ENCODE measurements around the gene CDKAL1.

DNA sequence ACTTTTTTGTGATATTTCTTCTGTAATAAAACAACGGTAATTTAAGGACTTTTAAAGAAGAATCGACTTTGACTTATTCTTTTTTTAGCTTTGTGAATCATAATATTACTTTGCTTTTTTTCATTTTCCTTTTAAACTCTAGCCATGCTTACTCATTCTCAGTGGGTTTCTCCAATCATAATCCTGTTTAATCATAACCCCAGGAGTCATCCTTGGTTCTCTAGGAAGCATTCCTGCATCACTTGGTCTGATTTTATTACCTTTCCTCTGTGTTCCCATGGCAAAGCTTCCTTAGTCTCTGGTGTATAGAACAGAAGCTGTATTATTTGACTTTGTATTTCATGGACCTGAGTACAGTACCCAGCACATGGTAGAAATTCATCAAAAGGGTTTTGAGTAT is 223.5 kb downstream of the CDKAL1 start:
- TF ChIP-seq POLR2AphosphoS5 (IDR thresholded peaks at IDR 0.05), result no peak
- TF ChIP-seq, protein P1, sequence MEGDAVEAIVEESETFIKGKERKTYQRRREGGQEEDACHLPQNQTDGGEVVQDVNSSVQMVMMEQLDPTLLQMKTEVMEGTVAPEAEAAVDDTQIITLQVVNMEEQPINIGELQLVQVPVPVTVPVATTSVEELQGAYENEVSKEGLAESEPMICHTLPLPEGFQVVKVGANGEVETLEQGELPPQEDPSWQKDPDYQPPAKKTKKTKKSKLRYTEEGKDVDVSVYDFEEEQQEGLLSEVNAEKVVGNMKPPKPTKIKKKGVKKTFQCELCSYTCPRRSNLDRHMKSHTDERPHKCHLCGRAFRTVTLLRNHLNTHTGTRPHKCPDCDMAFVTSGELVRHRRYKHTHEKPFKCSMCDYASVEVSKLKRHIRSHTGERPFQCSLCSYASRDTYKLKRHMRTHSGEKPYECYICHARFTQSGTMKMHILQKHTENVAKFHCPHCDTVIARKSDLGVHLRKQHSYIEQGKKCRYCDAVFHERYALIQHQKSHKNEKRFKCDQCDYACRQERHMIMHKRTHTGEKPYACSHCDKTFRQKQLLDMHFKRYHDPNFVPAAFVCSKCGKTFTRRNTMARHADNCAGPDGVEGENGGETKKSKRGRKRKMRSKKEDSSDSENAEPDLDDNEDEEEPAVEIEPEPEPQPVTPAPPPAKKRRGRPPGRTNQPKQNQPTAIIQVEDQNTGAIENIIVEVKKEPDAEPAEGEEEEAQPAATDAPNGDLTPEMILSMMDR (IDR thresholded peaks at IDR 0.05), result no peak
- no peak for TF ChIP-seq POLR2A (IDR thresholded peaks at IDR 0.05; ENCODE audit: low read depth)

Data from esophagus muscularis mucosa (tissue), 3 donors.